Neural crest cell (in vitro differentiated cells): ENCODE data around the gene RALBP1. TPM values are rescaled to one million over a fixed set of nuclear protein-coding genes. Genes with fewer than 3 reads are reported as not detected.

Source experiments
- DNase-seq: peaks from one replicate; pipeline ENCODE4 v3.0.0; 2021; ENCODE audit warnings: low read depth, mixed read lengths, low spot score
- H3K27ac Mint-ChIP-seq: one replicate; pipeline ENCODE4 v1.8.0; 2021; ENCODE audit warnings: mild to moderate bottlenecking, mixed read lengths; ENCODE audit not compliant: unreplicated experiment
- H3K27me3 Mint-ChIP-seq: 2 replicates; pipeline ENCODE4 v1.8.0; 2021; ENCODE audit warnings: low read depth, mild to moderate bottlenecking, mixed read lengths
- H3K36me3 Mint-ChIP-seq: 2 replicates; pipeline ENCODE4 v1.8.0; 2021; ENCODE audit warnings: low read depth, mild to moderate bottlenecking, mixed read lengths
- H3K4me1 Mint-ChIP-seq: 2 replicates; pipeline ENCODE4 v1.8.0; 2021; ENCODE audit warnings: mixed read lengths
- H3K4me3 Mint-ChIP-seq: one replicate; pipeline ENCODE4 v1.8.0; 2021; ENCODE audit warnings: mild to moderate bottlenecking, mixed read lengths
- H3K9me3 Mint-ChIP-seq: 2 replicates; pipeline ENCODE4 v1.8.0; 2021; ENCODE audit warnings: mixed read lengths
- CTCF ChIP-seq: fragments of 200-600 bp; sonication (generic); conservative IDR thresholded peaks from 2 replicates; pipeline ENCODE4 v1.5.0; 2021; ENCODE audit warnings: antibody characterized with exemption, mild to moderate bottlenecking
- total RNA-seq: library from RNA; stranded (reverse); gene quantifications from 2 replicates; pipeline ENCODE4 v1.2.1, GENCODE V29; 2021

RALBP1 gene
- total RNA-seq, 1 donor from 2014 or later, result 47.0 TPM

GRCh38 chr18:9488538-9488937 is 13.2 kb downstream of the RALBP1 start:
- Mint-ChIP-seq H3K9me3 (peaks cover 6% of the 10 kb centered on the region), H3K4me1 (no peaks in the 10 kb centered on the region), H3K4me3 (no peak overlapping the region), H3K36me3 (peaks cover 12% of the 10 kb centered on the region), H3K27ac (no peak overlapping the region), H3K27me3 (no peaks in the 10 kb centered on the region)
- no peak for TF ChIP-seq CTCF
- no peak for DNase-seq

- no peak for TF ChIP-seq CTCF
- Mint-ChIP-seq H3K9me3 (peaks cover 4% of the 10 kb centered on the region), H3K4me3 (no peak overlapping the region), H3K27ac (no peak overlapping the region), H3K27me3 (no peaks in the 10 kb centered on the region), H3K4me1 (no peaks in the 10 kb centered on the region), H3K36me3 (peaks cover 12% of the 10 kb centered on the region)
- no peak for DNase-seq
Observed at GRCh38 chr18:9494778-9495331, 19.5 kb downstream of the RALBP1 start.

- H3K9me3 Mint-ChIP-seq, result peaks cover 4% of the 10 kb centered on the region
- no peak for TF ChIP-seq CTCF
- H3K27me3 Mint-ChIP-seq, result no peaks in the 10 kb centered on the region
- no peak overlapping the region for H3K27ac Mint-ChIP-seq
- no peak overlapping the region for H3K4me3 Mint-ChIP-seq
- DNase-seq, result no peak
- peaks cover 15% of the 10 kb centered on the region for H3K36me3 Mint-ChIP-seq
- no peaks in the 10 kb centered on the region for H3K4me1 Mint-ChIP-seq
Observed at GRCh38 chr18:9495465-9495864, 20.2 kb downstream of the RALBP1 start.

- no peak for DNase-seq
- Mint-ChIP-seq H3K4me3 (no peak overlapping the region), H3K27me3 (no peaks in the 10 kb centered on the region), H3K27ac (no peak overlapping the region), H3K36me3 (peaks cover 20% of the 10 kb centered on the region), H3K4me1 (no peaks in the 10 kb centered on the region), H3K9me3 (peaks cover 4% of the 10 kb centered on the region)
- TF ChIP-seq CTCF, result no peak
Observed at GRCh38 chr18:9495916-9496705, 20.8 kb downstream of the RALBP1 start.

- H3K27ac Mint-ChIP-seq, result no peak overlapping the region
- DNase-seq, result no peak
- H3K4me1 Mint-ChIP-seq, result no peaks in the 10 kb centered on the region
- peaks cover 19% of the 10 kb centered on the region for H3K36me3 Mint-ChIP-seq
- no peak for TF ChIP-seq CTCF
- H3K9me3 Mint-ChIP-seq, result peaks cover 8% of the 10 kb centered on the region
- H3K4me3 Mint-ChIP-seq, result no peak overlapping the region
- no peaks in the 10 kb centered on the region for H3K27me3 Mint-ChIP-seq
Observed at GRCh38 chr18:9506046-9506792, 30.9 kb downstream of the RALBP1 start.
